Measurements from ENCODE around the gene LENEP.

GRCh38 chr1:154960446-154961136, 32.8 kb upstream of the LENEP start:
- TF ChIP-seq CTCF (IDR thresholded peaks at IDR 0.05; ENCODE audit: borderline replicate concordance, extremely low read depth, low read length, poor library complexity, severe bottlenecking) (no peak), EZH2 (IDR thresholded peaks at IDR 0.05; ENCODE audit: borderline replicate concordance, low read depth, low read length, severe bottlenecking) (no peak)

Measured in DND-41 (cell line).